T-cell (primary cell): ENCODE data around the gene ZAR1L. TPM values are rescaled to one million over a fixed set of nuclear protein-coding genes. Genes with fewer than 3 reads are reported as not detected.
"Not testable (repeated sequence)": the region's sequence is repeated elsewhere in the genome, so short reads cannot be mapped to it uniquely, and the experiment has no call there.

Experiments
- ATAC-seq, 4 experiments: fragments of 200-7000 bp in 3 of 4; fragments of 150-1000 bp in 1 of 4; cut with Tn5 transposase; replicated peaks in 1 of 4; 1 replicate in 3 of 4; 2 replicates in 1 of 4; pipeline ENCODE4 v1.10.0; 2021; ENCODE audit warnings: moderate library complexity in 3 of 4, mild to moderate bottlenecking in 2 of 4, moderate number of reproducible peaks in 1 of 4
- CTCF ChIA-PET, 2 donors: fragments of 300-600 bp; sonication (Branson Sonifier 250); formaldehyde crosslinking; loops; one replicate each; lab custom pipeline; 2022; ENCODE audit warnings: antibody characterized with exemption in 2 of 2; lab: Charles Lee
- POLR2A ChIA-PET, 2 donors: fragments of 300-600 bp; sonication (Branson Sonifier 250); formaldehyde crosslinking; loops; one replicate each; lab custom pipeline; 2022; ENCODE audit warnings: antibody characterized with exemption in 2 of 2; lab: Charles Lee
- DNase-seq, 35 experiments: peaks; one replicate each; pipeline versions ENCODE4 v3.0.0 to v3.0.0-alpha.2; 2013 to 2023
- H3K27ac ChIP-seq: one replicate; pipeline ENCODE4 v1.5.1; 2013; ENCODE audit warnings: low read length
- H3K27me3 ChIP-seq, 2 experiments: replicated peaks in 1 of 2; 1 replicate in 1 of 2; 2 replicates in 1 of 2; pipeline versions ENCODE4 v1.6.1 to v1.7.0; 2013; ENCODE audit warnings: low read length in 1 of 2, mixed read lengths in 1 of 2; ENCODE audit not compliant: control insufficient read depth in 2 of 2, insufficient read depth in 2 of 2; ENCODE audit errors: extremely low read depth in 1 of 2
- H3K36me3 ChIP-seq, 2 donors: 1 replicate in 1 of 2; 2 replicates in 1 of 2; pipeline versions ENCODE4 v1.6.1 to v1.7.0; 2013; ENCODE audit warnings: low read length in 1 of 2; ENCODE audit not compliant: control insufficient read depth in 2 of 2, insufficient read depth in 1 of 2; ENCODE audit errors: extremely low read depth in 1 of 2
- H3K4me1 ChIP-seq, 2 experiments: 1 replicate in 1 of 2; 2 replicates in 1 of 2; pipeline versions ENCODE4 v1.6.1 to v1.7.0; 2013; ENCODE audit warnings: low read length in 2 of 2, mixed read lengths in 1 of 2; ENCODE audit not compliant: insufficient read depth in 2 of 2, control insufficient read depth in 1 of 2; ENCODE audit errors: extremely low read depth in 1 of 2
- H3K4me3 ChIP-seq, 2 donors: 1 replicate in 1 of 2; 2 replicates in 1 of 2; pipeline versions ENCODE4 v1.5.1 to v1.7.0; 2013; ENCODE audit warnings: mild to moderate bottlenecking in 2 of 2, low read length in 1 of 2, moderate library complexity in 1 of 2; ENCODE audit not compliant: control insufficient read depth in 1 of 2; ENCODE audit errors: extremely low read depth in 1 of 2
- H3K9me3 ChIP-seq: 2 replicates; pipeline ENCODE4 v1.7.0; 2013
- H3K27ac Mint-ChIP-seq, 2 donors: one replicate each; pipeline ENCODE4 v1.8.0; 2020 to 2021; ENCODE audit warnings: mild to moderate bottlenecking in 2 of 2, mixed read lengths in 2 of 2
- H3K27me3 Mint-ChIP-seq, 2 donors: one replicate each; pipeline ENCODE4 v1.8.0; 2021 to 2022; ENCODE audit warnings: mixed read lengths in 2 of 2
- H3K36me3 Mint-ChIP-seq: one replicate; pipeline ENCODE4 v1.8.0; 2021; ENCODE audit warnings: mixed read lengths
- H3K4me1 Mint-ChIP-seq, 3 donors: one replicate each; pipeline ENCODE4 v1.8.0; 2020 to 2022; ENCODE audit warnings: mixed read lengths in 3 of 3, mild to moderate bottlenecking in 1 of 3
- H3K4me3 Mint-ChIP-seq, 3 donors: one replicate each; pipeline ENCODE4 v1.8.0; 2020 to 2022; ENCODE audit warnings: mild to moderate bottlenecking in 3 of 3, mixed read lengths in 3 of 3, moderate library complexity in 3 of 3
- H3K9me3 Mint-ChIP-seq, 3 donors: one replicate each; pipeline ENCODE4 v1.8.0; 2020 to 2022; ENCODE audit warnings: mixed read lengths in 3 of 3
- WGBS: methylation state at CpG from one replicate; pipeline ENCODE4 v1.1.5; 2013; ENCODE audit warnings: missing lambda C conversion rate; ENCODE audit not compliant: insufficient coverage; 5-methylcytosine and 5-hydroxymethylcytosine counted together
- total RNA-seq, 35 experiments: library from RNA in 6 of 35; stranded (reverse) in 6 of 35; fragments of 120-200 nt in 1 of 35; gene quantifications; one replicate each; pipeline versions ENCODE4 v1.2.1 to v1.2.4 and lab custom pipeline; 2013 to 2026

The ZAR1L gene, protein sequence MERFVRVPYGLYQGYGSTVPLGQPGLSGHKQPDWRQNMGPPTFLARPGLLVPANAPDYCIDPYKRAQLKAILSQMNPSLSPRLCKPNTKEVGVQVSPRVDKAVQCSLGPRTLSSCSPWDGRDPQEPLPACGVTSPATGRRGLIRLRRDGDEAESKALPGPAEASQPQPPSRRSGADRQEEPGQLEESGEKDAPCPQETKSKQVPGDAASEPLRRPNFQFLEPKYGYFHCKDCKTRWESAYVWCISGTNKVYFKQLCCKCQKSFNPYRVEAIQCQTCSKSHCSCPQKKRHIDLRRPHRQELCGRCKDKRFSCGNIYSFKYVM
- total RNA-seq: not detected
- total RNA-seq (2013): not detected
- 0 to 0.48 (median 0.14) reads per million in 29 experiments for total RNA-seq (lab: John Stamatoyannopoulos, UW)

DNA sequence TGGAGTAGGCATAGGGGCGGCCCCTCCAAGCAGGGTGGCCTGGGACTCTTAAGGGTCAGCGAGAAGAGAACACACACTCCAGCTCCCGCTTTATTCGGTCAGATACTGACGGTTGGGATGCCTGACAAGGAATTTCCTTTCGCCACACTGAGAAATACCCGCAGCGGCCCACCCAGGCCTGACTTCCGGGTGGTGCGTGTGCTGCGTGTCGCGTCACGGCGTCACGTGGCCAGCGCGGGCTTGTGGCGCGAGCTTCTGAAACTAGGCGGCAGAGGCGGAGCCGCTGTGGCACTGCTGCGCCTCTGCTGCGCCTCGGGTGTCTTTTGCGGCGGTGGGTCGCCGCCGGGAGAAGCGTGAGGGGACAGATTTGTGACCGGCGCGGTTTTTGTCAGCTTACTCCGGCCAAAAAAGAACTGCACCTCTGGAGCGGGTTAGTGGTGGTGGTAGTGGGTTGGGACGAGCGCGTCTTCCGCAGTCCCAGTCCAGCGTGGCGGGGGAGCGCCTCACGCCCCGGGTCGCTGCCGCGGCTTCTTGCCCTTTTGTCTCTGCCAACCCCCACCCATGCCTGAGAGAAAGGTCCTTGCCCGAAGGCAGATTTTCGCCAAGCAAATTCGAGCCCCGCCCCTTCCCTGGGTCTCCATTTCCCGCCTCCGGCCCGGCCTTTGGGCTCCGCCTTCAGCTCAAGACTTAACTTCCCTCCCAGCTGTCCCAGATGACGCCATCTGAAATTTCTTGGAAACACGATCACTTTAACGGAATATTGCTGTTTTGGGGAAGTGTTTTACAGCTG is at the start of gene ZAR1L, which contains the start of gene BRCA2:
ZAR1L (minus strand) TSS at position 126 of the 790 bp plus-strand sequence. CDS start 3,438 bp downstream, outside the sequence.
BRCA2 (plus strand) TSS at position 271 of the 790 bp plus-strand sequence. CDS start 953 bp downstream, outside the sequence.
- Mint-ChIP-seq H3K27me3 (no peaks in the 10 kb centered on the region), H3K4me1 (peaks cover 11 to 17% (median 15%) of the 10 kb centered on the region in 3 donors), H3K4me3 (peak within 1 kb of the TSS; percentile 94 to 96 (median 95)), H3K9me3 (no peaks in the 10 kb centered on the region), H3K27ac (peak within 1 kb of the TSS; percentile 99), H3K36me3 (no peaks in the 10 kb centered on the region)
- Histone ChIP-seq H3K27me3 (no peaks in the 10 kb centered on the region), H3K36me3 (no peaks in the 10 kb centered on the region), H3K9me3 (no peaks in the 10 kb centered on the region), H3K4me1 (peaks cover 0 to 14% of the 10 kb centered on the region in 2 experiments), H3K4me3 (peak within 1 kb of the TSS; percentile 71 to 92), H3K27ac (peak within 1 kb of the TSS; percentile 98)
- DNase-seq (peak; percentile 74 to 94 (median 86)), ATAC-seq (peak; percentile 98)
- ChIA-PET POLR2A (interaction anchor here (0.6 to 1.7 kb wide), 10 partner anchors 10 to 224 kb away, joined by 3 to 6 read pairs (median 4); partner anchors contain the start of gene N4BP2L1 (in 2 of the 2)), CTCF (interaction anchor here (0.6 to 1.6 kb wide), 11 partner anchors 9 to 1228 kb away, joined by 3 to 9 read pairs (median 3); partner anchors contain the start of gene PDS5B (in 1 of the 2))
- under 1% methylated on average over 42 of the region's 60 CpGs for WGBS

- H3K4me1 ChIP-seq: no peaks in the 10 kb centered on the region
- H3K36me3 ChIP-seq: no peaks in the 10 kb centered on the region
- H3K4me3 Mint-ChIP-seq: no peak overlapping the region
- H3K27ac ChIP-seq: no peak overlapping the region
- no peak overlapping the region for H3K4me3 ChIP-seq
- no peaks in the 10 kb centered on the region for H3K4me1 Mint-ChIP-seq
- H3K27me3 ChIP-seq: no peaks in the 10 kb centered on the region
- WGBS: no CpG with 5 or more reads among the region's 2 CpGs
- ChIA-PET CTCF (interaction anchor here in 1 of 2 donors (0.7 kb wide), 1 partner anchor 183 kb away, joined by 3 read pairs; no protein-coding TSS in a partner anchor), POLR2A (no interaction called here)
- ATAC-seq: no peak
- no peaks in the 10 kb centered on the region for H3K9me3 Mint-ChIP-seq
- no peak for DNase-seq
- H3K27ac Mint-ChIP-seq: no peak overlapping the region
- H3K9me3 ChIP-seq: no peaks in the 10 kb centered on the region
- no peaks in the 10 kb centered on the region for H3K27me3 Mint-ChIP-seq
- peaks cover 3% of the 10 kb centered on the region for H3K36me3 Mint-ChIP-seq
Observed at GRCh38 chr13:32362574-32362973, 47.4 kb upstream of the ZAR1L start.

- not testable (repeated sequence) for H3K4me3 ChIP-seq, H3K27ac Mint-ChIP-seq, H3K9me3 ChIP-seq, H3K36me3 Mint-ChIP-seq, H3K4me1 ChIP-seq, H3K27ac ChIP-seq, H3K4me1 Mint-ChIP-seq, H3K4me3 Mint-ChIP-seq, H3K27me3 Mint-ChIP-seq, H3K27me3 ChIP-seq, DNase-seq, H3K9me3 Mint-ChIP-seq, ATAC-seq, H3K36me3 ChIP-seq
- WGBS: 95% methylated on average over 4 of the region's 8 CpGs
- ChIA-PET CTCF (interaction anchor here in 1 of 2 donors (0.7 kb wide), 1 partner anchor 50 kb away, joined by 4 read pairs; no protein-coding TSS in a partner anchor), POLR2A (interaction anchor here in 1 of 2 donors (0.6 kb wide), 1 partner anchor 79 kb away, joined by 3 read pairs; no protein-coding TSS in a partner anchor)
Observed at GRCh38 chr13:32355935-32356334, 40.8 kb upstream of the ZAR1L start.

- H3K4me3 ChIP-seq: no peak overlapping the region
- no peak overlapping the region for H3K27ac ChIP-seq
- no peaks in the 10 kb centered on the region for H3K27me3 Mint-ChIP-seq
- no peak for ATAC-seq
- no CpG with 5 or more reads among the region's 1 CpG for WGBS
- no peaks in the 10 kb centered on the region for H3K36me3 ChIP-seq
- no peaks in the 10 kb centered on the region for H3K9me3 Mint-ChIP-seq
- CTCF ChIA-PET: interaction anchor here (0.6 to 0.8 kb wide), 2 partner anchors 199 to 282 kb away, joined by 3 read pairs; no protein-coding TSS in a partner anchor
- DNase-seq: no peak
- H3K27me3 ChIP-seq: no peaks in the 10 kb centered on the region
- POLR2A ChIA-PET: no interaction called here
- peaks cover 13% of the 10 kb centered on the region for H3K36me3 Mint-ChIP-seq
- H3K4me1 ChIP-seq: no peaks in the 10 kb centered on the region
- H3K9me3 ChIP-seq: no peaks in the 10 kb centered on the region
- no peak overlapping the region for H3K4me3 Mint-ChIP-seq
- H3K4me1 Mint-ChIP-seq: peaks cover 0 to 2% (median 0%) of the 10 kb centered on the region in 3 donors
- H3K27ac Mint-ChIP-seq: no peak overlapping the region
Observed at GRCh38 chr13:32354040-32354439, 38.9 kb upstream of the ZAR1L start.

- H3K27ac Mint-ChIP-seq, H3K4me3 Mint-ChIP-seq, POLR2A ChIA-PET, H3K4me1 Mint-ChIP-seq, H3K9me3 ChIP-seq, ATAC-seq, H3K27me3 Mint-ChIP-seq, H3K36me3 ChIP-seq, DNase-seq, CTCF ChIA-PET, H3K27ac ChIP-seq, H3K4me3 ChIP-seq, H3K4me1 ChIP-seq, H3K9me3 Mint-ChIP-seq, H3K27me3 ChIP-seq: not testable (repeated sequence)
- WGBS: 90% methylated on average over 7 of the region's 15 CpGs
- peaks cover 17% of the 10 kb centered on the region for H3K36me3 Mint-ChIP-seq
Observed at GRCh38 chr13:32350839-32351441, 35.8 kb upstream of the ZAR1L start.

GRCh38 chr13:32347651-32348050 is 32.5 kb upstream of the ZAR1L start:
- POLR2A ChIA-PET: interaction anchor here in 1 of 2 donors (0.6 kb wide), 1 partner anchor 1374 kb away, joined by 3 read pairs; no protein-coding TSS in a partner anchor
- CTCF ChIA-PET: no interaction called here
- no peaks in the 10 kb centered on the region for H3K36me3 ChIP-seq
- no peak overlapping the region for H3K4me3 ChIP-seq
- no peaks in the 10 kb centered on the region for H3K9me3 Mint-ChIP-seq
- no peak overlapping the region for H3K27ac Mint-ChIP-seq
- no peaks in the 10 kb centered on the region for H3K27me3 Mint-ChIP-seq
- H3K4me3 Mint-ChIP-seq: no peak overlapping the region
- peaks cover 17% of the 10 kb centered on the region for H3K36me3 Mint-ChIP-seq
- WGBS: no CpG with 5 or more reads among the region's 1 CpG
- no peak for DNase-seq
- H3K4me1 Mint-ChIP-seq: peaks cover 0 to 8% (median 5%) of the 10 kb centered on the region in 3 donors
- no peaks in the 10 kb centered on the region for H3K27me3 ChIP-seq
- no peaks in the 10 kb centered on the region for H3K9me3 ChIP-seq
- H3K4me1 ChIP-seq: no peaks in the 10 kb centered on the region
- H3K27ac ChIP-seq: no peak overlapping the region
- no peak for ATAC-seq
